Pancreas (tissue), 10 donors: ENCODE data around the gene CCDC169. TPM values are rescaled to one million over a fixed set of nuclear protein-coding genes. Genes with fewer than 3 reads are reported as not detected.

Experiments
- ATAC-seq, 4 donors: fragments of 200-7000 bp; cut with Tn5 transposase; one replicate each; pipeline versions ENCODE4 v1.8.0 to v1.9.1; 2020; ENCODE audit warnings: mild to moderate bottlenecking in 4 of 4, moderate library complexity in 4 of 4
- DNase-seq, 6 donors: peaks; one replicate each; pipeline ENCODE4 v3.0.0-alpha.2; 2020
- FAIRE-seq: peaks from 2 replicates; lab custom pipeline; 2012; peaks lifted over from hg19 to GRCh38; lab: Jason Lieb, UNC
- H3K27ac ChIP-seq, 4 donors: fragments of 200-600 bp; sonication (generic); 1 replicate in 3 of 4; 2 replicates in 1 of 4; pipeline versions ENCODE4 v1.5.0 to v1.8.0; 2020
- H3K27me3 ChIP-seq, 4 donors: fragments of 200-600 bp; one replicate each; pipeline ENCODE4 v1.8.0; 2021
- H3K36me3 ChIP-seq, 3 donors: fragments of 200-600 bp; sonication (generic) in 1 of 3; one replicate each; pipeline versions ENCODE4 v1.5.0 to v1.8.0; 2020 to 2021
- H3K4me1 ChIP-seq, 3 donors: fragments of 200-600 bp; one replicate each; pipeline ENCODE4 v1.8.0; 2021
- H3K4me3 ChIP-seq, 4 donors: fragments of 200-600 bp; sonication (generic) in 2 of 4; one replicate each; pipeline versions ENCODE4 v1.5.0 to v1.8.0; 2020 to 2021
- H3K9me3 ChIP-seq, 4 donors: fragments of 200-600 bp; one replicate each; pipeline ENCODE4 v1.8.0; 2021
- CTCF ChIP-seq, 4 donors: fragments of 200-600 bp; sonication (generic) in 3 of 4; IDR thresholded peaks; one replicate each; pipeline versions ENCODE4 v1.5.0 to v1.8.0; 2021; ENCODE audit warnings: antibody characterized with exemption in 4 of 4
- WGBS, 2 donors: extraction: QIAGEN DNeasy Blood & Tissue Kit; methylation state at CpG; one replicate each; pipeline ENCODE4 v1.1.7; 2013; 5-methylcytosine and 5-hydroxymethylcytosine counted together
- intact Hi-C, 3 donors: fragments of 100-400 bp; cut with DNase I; formaldehyde crosslinking; loops; one replicate each; pipeline versions ENCODE4 v1.11.1 to v1.14.2; 2022
- polyA plus RNA-seq, 2 donors: library from polyadenylated mRNA; stranded (reverse); fragments of 200-250 nt; gene quantifications; one replicate each; pipeline ENCODE4 v1.2.3, GENCODE V29; 2013
- total RNA-seq, 6 donors: library from RNA; stranded (reverse); fragmentation: NEBNext Ultra II Directional in 4 of 6; extraction: Animal tissue kit (Norgen Biotek cat#: 25700) in 4 of 6; gene quantifications; one replicate each; pipeline versions ENCODE4 v1.2.1 to v1.2.4, GENCODE V29; 2021 to 2023
- donor health status: healthy with polysubstance abuse.
- donor health status: DM: no; HTN: no; CAD: no; lungs with moderate emphysema.
- donor health status: DM: no; HTN: no; CAD: no.
- donor health status: control.
- donor health status: control.
- donor health status: Bipolar disorder and iron deficiency.
- donor health status: DM: yes; HTN: yes; CAD: no.
- donor health status: DM: no; HTN: no; CAD: no.
- donor health status: DM: no; HTN: no; CAD: no.
- donor health status: DM: yes; HTN: yes; CAD: no.

The CCDC169 gene
- total RNA-seq (under 1 TPM; 0.08 to 0.55 (median 0.29) TPM), polyA plus RNA-seq (under 1 TPM; 0.11 to 0.14 TPM)

- FAIRE-seq (no peak), ATAC-seq (peak; percentile 84 to 96 (median 92)), DNase-seq (peak; percentile 49 to 86 (median 69))
- TF ChIP-seq CTCF (IDR thresholded peaks at IDR 0.05) = no peak
- peaks cover 0 to 5% (median 0%) of the 10 kb centered on the region in 3 donors for H3K4me1 ChIP-seq
- WGBS, 2 donors = 1 to 3% methylated on average over 53 of the region's 53 CpGs
- H3K27ac ChIP-seq = no peak within 1 kb of the TSS
- peak within 1 kb of the TSS; percentile 47 to 64 (median 56) for H3K4me3 ChIP-seq
- H3K27me3 ChIP-seq = no peaks in the 10 kb centered on the region
- no peaks in the 10 kb centered on the region for H3K36me3 ChIP-seq
- no peaks in the 10 kb centered on the region for H3K9me3 ChIP-seq
- intact Hi-C loops = no loop called here
Measured at GRCh38 chr13:36297366-36298338, at the start of gene CCDC169. CCDC169 (minus strand) TSS chr13:36297814; CDS start chr13:36297719, 95 bp downstream.

GRCh38 chr13:36346222-36347083, 48.8 kb upstream of the CCDC169 start, which contains the start of gene SPART:
SPART (minus strand) TSS chr13:36346394; CDS start chr13:36335830, 10,564 bp downstream.
- H3K4me1 ChIP-seq = peaks cover 0 to 3% (median 0%) of the 10 kb centered on the region in 3 donors
- H3K27me3 ChIP-seq = no peaks in the 10 kb centered on the region
- H3K4me3 ChIP-seq = peak within 1 kb of the TSS; percentile 60 to 74 (median 69)
- H3K9me3 ChIP-seq = no peaks in the 10 kb centered on the region
- ATAC-seq (peak; percentile 91 to 95 (median 93)), FAIRE-seq (peak; percentile 78), DNase-seq (peak; percentile 81 to 95 (median 88))
- intact Hi-C loops = no loop called here
- no peaks in the 10 kb centered on the region for H3K36me3 ChIP-seq
- TF ChIP-seq CTCF (IDR thresholded peaks at IDR 0.05) = peak; percentile 88 to 97 (median 95)
- 0% methylated on average over 79 to 86 of the region's 86 CpGs for WGBS, 2 donors
- peak within 1 kb of the TSS; percentile 81 to 94 (median 86) for H3K27ac ChIP-seq

- H3K27me3 ChIP-seq = no peaks in the 10 kb centered on the region
- H3K4me3 ChIP-seq = peak overlapping the region; percentile 60 to 74 (median 69)
- no peaks in the 10 kb centered on the region for H3K36me3 ChIP-seq
- no peaks in the 10 kb centered on the region for H3K9me3 ChIP-seq
- intact Hi-C loops = no loop called here
- TF ChIP-seq CTCF (IDR thresholded peaks at IDR 0.05) = no peak
- WGBS, 2 donors = 5 to 7% methylated on average over 49 to 50 of the region's 50 CpGs
- no peak for FAIRE-seq
- H3K27ac ChIP-seq = peak overlapping the region; percentile 81 to 94 (median 86)
- peaks cover 0 to 3% (median 0%) of the 10 kb centered on the region in 3 donors for H3K4me1 ChIP-seq
- peak; percentile 33 to 61 (median 40) for DNase-seq
- peak; percentile 54 to 67 (median 56) for ATAC-seq
Measured at GRCh38 chr13:36345438-36346221, 48.0 kb upstream of the CCDC169 start.

GRCh38 chr13:36344886-36345437, 47.3 kb upstream of the CCDC169 start:
- DNase-seq = peak in 1 of 6 donors; percentile 17
- peak overlapping the region; percentile 81 to 94 (median 86) for H3K27ac ChIP-seq
- peaks cover 0 to 3% (median 0%) of the 10 kb centered on the region in 3 donors for H3K4me1 ChIP-seq
- H3K36me3 ChIP-seq = no peaks in the 10 kb centered on the region
- no peak for ATAC-seq
- FAIRE-seq = no peak
- no peak for TF ChIP-seq CTCF (IDR thresholded peaks at IDR 0.05)
- intact Hi-C loops = no loop called here
- WGBS, 2 donors = 33 to 51% methylated on average over 14 of the region's 14 CpGs
- H3K27me3 ChIP-seq = no peaks in the 10 kb centered on the region
- peak overlapping the region; percentile 60 to 74 (median 69) for H3K4me3 ChIP-seq
- H3K9me3 ChIP-seq = no peaks in the 10 kb centered on the region
